ENCODE data around the gene SLC45A1. TPM values are rescaled to one million over a fixed set of nuclear protein-coding genes. Genes with fewer than 3 reads are reported as not detected.
"Not testable (repeated sequence)": the region's sequence is repeated elsewhere in the genome, so short reads cannot be mapped to it uniquely, and the experiment has no call there.

The SLC45A1 gene
- total RNA-seq, 1 donor from 2014 or later = 1.7 TPM

- DNase-seq = no peak
These were observed 53.6 kb downstream of the SLC45A1 start for GRCh38 chr1:8371372-8371991.

GRCh38 chr1:8373125-8373524 lies 55.2 kb downstream of the SLC45A1 start:
- no peak for DNase-seq

- DNase-seq = peak; percentile 89
These were observed 55.8 kb downstream of the SLC45A1 start for GRCh38 chr1:8373581-8374241.

- no peak for DNase-seq
These were observed 56.4 kb downstream of the SLC45A1 start for GRCh38 chr1:8374356-8374755.

- peak; percentile 76 for DNase-seq
These were observed 56.9 kb downstream of the SLC45A1 start for GRCh38 chr1:8374812-8375211.

- no peak for DNase-seq
These were observed 58.5 kb downstream of the SLC45A1 start for GRCh38 chr1:8376358-8376840.

- DNase-seq = no peak
These were observed 59.5 kb downstream of the SLC45A1 start for GRCh38 chr1:8377271-8377981.

- DNase-seq = no peak
These were observed 60.3 kb downstream of the SLC45A1 start for GRCh38 chr1:8378178-8378577.

GRCh38 chr1:8378981-8379470 lies 61.1 kb downstream of the SLC45A1 start:
- DNase-seq = no peak

GRCh38 chr1:8379513-8380186 lies 61.7 kb downstream of the SLC45A1 start:
- DNase-seq = no peak

GRCh38 chr1:8380310-8380709 lies 62.4 kb downstream of the SLC45A1 start:
- not testable (repeated sequence) for DNase-seq

- DNase-seq = no peak
These were observed 63.7 kb downstream of the SLC45A1 start for GRCh38 chr1:8381618-8382017.

GRCh38 chr1:8382051-8382505 lies 64.2 kb downstream of the SLC45A1 start:
- DNase-seq = no peak

GRCh38 chr1:8382608-8383505 lies 64.9 kb downstream of the SLC45A1 start:
- DNase-seq = no peak

GRCh38 chr1:8384088-8384487 lies 66.2 kb downstream of the SLC45A1 start:
- DNase-seq = peak; percentile 77

GRCh38 chr1:8384577-8384976 lies 66.7 kb downstream of the SLC45A1 start:
- DNase-seq = peak; percentile 37

GRCh38 chr1:8386247-8386646 lies 68.3 kb downstream of the SLC45A1 start:
- DNase-seq = no peak

GRCh38 chr1:8388732-8389562 lies 71.0 kb downstream of the SLC45A1 start:
- DNase-seq = no peak

- no peak for DNase-seq
These were observed 72.1 kb downstream of the SLC45A1 start for GRCh38 chr1:8389958-8390535.

GRCh38 chr1:8390707-8391106 lies 72.8 kb downstream of the SLC45A1 start:
- DNase-seq = no peak

Data from dermis blood vessel endothelial cell (primary cell).